GM21390 (cell line): ENCODE measurements around the gene ATP8A1.
"Not testable (repeated sequence)": the region's sequence is repeated elsewhere in the genome, so short reads cannot be mapped to it uniquely, and the experiment has no call there.

Experiments
- ATAC-seq: cut with Tn5 transposase; IDR thresholded peaks from one replicate; pipeline ENCODE4 v1.9.1; 2021; ENCODE audit not compliant: unreplicated experiment

The ATP8A1 gene

GRCh38 chr4:42652529-42653231 is 4.2 kb downstream of the ATP8A1 start:
- not testable (repeated sequence) for ATAC-seq

DNA sequence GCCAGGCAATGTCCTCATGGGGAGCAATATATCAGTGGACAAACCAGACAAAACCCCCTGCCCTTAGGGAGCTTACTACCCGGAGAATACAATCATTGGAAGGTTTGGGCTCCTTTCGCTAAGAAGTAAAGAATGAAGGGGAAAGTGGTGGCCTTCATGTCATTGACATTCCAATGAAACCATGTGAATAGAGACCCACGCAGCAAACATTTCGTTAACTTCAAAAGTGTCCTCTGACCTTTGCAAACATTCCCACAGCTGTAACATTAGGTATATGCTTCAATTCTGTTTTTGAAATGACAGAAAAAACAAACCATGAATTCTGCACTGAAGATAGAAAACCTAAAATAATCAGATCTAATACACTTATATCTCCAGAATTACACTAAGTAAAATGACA is 7.0 kb downstream of the ATP8A1 start:
- ATAC-seq, result no peak

- ATAC-seq, result no peak
These were observed 9.8 kb downstream of the ATP8A1 start for GRCh38 chr4:42646999-42647541.

GRCh38 chr4:42646013-42646784 is 10.7 kb downstream of the ATP8A1 start:
- ATAC-seq, result no peak

DNA sequence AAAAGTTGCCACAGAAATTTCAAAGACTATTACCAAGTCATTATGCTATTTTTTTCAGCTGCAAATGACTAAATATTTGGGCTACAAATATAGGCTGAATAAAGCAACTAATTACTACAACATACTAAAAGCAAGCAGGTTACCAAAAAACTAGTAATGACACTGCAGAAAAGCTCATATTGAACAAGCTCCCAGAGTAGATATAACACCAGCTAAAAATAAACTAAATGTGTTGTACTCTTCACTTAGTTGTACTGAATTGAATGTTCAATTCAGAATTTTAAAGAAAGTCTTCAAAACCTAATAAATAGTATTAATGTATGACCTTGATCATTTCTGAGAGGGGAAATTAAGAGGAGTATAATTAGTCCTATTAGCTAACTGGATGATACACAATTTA is 12.0 kb downstream of the ATP8A1 start:
- no peak for ATAC-seq

GRCh38 chr4:42643685-42644084 is 13.2 kb downstream of the ATP8A1 start:
- peak; percentile 59 for ATAC-seq

DNA sequence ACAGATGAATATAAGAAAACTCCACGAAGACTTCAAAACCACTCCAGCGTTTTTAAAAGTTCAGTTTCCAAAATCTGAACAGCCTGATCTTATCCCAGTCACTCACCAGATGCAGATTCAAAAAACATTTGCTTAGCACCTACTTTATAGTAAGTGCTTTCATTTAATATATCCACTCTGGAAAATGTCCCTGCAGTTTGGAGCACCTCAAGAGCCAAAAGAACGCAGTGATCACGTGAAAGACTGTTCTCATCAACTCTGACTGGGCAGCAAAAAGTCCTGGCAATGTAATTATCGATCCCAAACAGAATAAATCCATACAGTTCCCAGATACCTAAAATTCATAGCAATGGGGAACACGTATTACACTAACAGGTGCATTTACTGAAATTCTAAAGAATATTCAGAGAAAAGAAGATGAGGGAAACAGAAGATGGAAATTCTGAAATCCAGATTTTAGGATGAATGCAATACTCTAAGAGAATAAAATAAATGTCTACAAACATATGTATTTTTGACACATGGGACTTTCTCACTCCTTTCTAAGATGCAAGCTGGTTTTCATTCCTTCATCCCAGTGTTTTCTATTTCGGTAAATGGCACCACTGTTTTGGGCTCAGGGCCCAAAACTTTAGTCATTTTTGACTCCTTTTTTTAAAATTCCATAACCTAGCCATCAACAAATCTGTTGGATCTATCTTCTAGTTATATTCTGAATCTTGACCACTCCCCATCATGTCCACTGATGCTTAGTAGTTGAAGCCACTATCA is 13.9 kb downstream of the ATP8A1 start:
- ATAC-seq, result no peak

DNA sequence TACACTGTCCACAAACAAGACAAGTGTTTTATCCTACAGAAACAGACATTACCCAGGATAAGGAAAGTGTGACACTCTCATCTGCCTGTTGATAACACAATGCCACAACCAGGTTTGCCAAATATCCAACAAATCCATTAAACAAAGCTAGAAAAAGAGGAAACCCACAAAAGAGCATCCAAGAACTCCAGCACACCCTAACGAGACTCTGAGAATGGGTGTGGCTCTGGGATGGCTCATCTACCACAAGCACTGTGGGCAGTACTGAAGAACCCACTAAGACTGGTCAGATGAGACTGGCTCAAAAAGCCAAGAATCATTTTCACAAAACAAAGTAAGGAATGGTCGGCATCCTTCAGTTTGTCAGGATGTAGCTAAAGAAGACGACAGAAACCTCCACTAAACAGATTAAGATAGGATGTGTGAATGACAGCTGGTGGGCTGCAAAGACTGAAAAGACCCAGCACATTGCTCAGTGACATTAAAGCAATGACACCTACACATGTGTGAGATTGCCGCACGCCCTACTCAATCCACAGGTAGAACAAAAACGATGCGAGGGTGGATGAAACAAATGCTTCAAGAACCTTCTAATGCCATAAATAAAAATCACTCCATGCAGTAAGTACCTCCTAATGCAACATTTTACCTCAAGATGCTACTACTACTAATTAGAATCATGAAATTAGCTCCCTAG is 14.7 kb downstream of the ATP8A1 start:
- peak; percentile 16 for ATAC-seq

- no peak for ATAC-seq
These were observed 15.2 kb downstream of the ATP8A1 start for GRCh38 chr4:42641656-42642055.

GRCh38 chr4:42641161-42641560 is 15.7 kb downstream of the ATP8A1 start:
- ATAC-seq, result no peak

GRCh38 chr4:42640613-42641012 is 16.3 kb downstream of the ATP8A1 start:
- no peak for ATAC-seq

- peak; percentile 62 for ATAC-seq
These were observed 17.9 kb downstream of the ATP8A1 start for GRCh38 chr4:42638993-42639392.

DNA sequence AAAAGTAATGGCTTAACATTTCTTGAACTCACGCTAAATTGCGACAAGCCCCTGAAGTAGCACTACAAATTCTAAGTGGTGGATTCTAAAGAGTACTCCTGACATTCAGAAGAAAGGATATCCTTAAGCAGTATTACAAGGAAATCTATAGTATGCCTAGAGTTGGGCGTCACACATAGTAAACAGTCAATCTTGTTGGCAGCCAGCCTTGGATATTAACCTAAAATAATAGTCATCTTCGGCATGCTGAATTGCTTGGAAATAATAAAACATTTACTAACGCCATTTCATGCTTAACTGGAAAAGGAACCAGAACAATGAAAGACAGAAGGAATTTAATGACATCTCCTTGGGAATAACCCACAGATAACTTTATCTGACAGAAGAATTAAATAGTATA is 18.6 kb downstream of the ATP8A1 start:
- no peak for ATAC-seq

DNA sequence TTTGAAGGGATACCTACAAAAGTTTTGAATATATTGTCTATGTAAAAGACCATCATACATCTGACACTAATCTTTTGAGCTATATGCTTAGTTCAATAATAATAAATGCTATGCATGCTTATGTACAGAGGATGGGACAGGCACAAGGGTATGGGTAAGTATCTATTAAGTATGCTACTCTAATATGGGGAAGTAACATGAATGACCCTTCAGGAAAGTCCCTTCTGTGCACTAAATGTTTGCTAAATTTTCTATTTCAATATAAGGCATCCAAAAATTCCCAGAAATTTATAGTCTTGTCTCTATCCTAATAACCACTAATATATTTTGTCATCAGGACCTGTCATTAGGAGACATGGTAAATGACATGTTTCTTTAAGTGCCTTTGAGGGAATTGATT is 19.0 kb downstream of the ATP8A1 start:
- no peak for ATAC-seq

- ATAC-seq, result no peak
These were observed 19.8 kb downstream of the ATP8A1 start for GRCh38 chr4:42637104-42637503.

DNA sequence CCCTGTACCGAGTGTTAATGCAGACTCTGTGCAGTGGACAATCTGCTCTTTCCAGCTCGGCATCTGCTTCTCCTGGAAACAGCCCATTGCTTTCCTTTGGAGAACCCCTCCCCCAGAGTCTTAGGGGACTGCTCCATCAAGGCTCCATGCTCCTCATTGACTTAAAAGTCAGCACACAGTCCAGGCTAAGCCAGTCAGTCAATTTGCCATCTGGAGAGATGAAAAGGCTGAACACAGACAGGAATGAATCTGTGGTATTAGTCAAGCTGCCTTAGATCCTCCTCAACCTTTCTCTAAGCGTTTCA is 20.3 kb downstream of the ATP8A1 start:
- no peak for ATAC-seq

GRCh38 chr4:42633605-42634388 is 23.1 kb downstream of the ATP8A1 start:
- peak; percentile 71 for ATAC-seq

DNA sequence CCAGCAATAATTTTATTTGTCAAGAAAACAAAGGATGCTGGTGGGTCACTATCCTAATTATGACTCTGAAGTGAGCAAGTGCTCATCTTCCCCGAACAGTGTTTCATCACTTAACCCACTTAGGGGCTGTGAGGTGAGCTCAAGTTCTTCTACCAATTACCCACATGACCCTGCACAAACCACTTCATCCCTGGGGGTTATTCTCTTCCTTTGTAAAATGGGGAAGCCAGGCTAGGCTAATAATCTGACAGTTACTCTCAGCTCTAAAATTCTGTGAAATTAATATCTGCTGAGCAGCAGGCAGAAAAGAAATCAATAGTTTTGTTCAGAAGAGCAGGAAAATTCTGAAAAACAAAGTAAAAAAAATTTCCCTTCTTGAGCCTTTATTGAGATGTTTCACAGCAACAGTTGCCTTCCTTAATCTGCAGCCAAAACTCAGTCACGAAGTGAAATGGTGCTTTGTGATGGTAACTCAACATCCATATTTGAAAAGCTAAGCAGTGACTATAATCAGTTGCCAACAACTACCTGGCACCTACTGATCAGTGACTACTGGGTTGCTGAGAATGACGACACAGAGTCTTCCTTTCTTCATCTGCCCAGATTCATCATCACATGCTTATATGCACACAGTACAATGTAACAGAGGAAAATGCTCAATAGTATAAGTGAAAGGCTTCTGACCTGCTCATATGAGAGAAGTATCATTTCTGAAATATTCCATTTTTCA is 24.1 kb downstream of the ATP8A1 start:
- no peak for ATAC-seq

GRCh38 chr4:42630908-42631307 is 26.0 kb downstream of the ATP8A1 start:
- ATAC-seq, result no peak

DNA sequence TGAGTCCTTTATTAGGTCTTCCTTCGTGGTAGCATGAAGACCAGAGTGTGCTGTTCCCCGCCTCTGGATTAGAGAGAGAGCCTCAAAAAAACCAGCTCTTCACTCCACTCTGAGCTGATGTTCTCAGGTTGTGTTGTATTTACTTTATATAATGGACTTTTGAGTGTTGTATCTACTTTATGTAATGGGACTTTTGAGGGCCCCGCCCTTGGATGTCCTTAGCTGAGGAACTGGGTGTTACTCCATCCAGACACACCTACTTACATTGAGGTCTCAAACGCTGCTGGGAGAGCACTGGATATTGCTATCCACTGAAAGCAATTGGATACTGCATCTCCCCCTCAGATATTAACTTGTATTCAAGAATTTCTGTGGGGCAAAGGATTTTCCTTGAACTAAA is 28.2 kb downstream of the ATP8A1 start:
- ATAC-seq, result no peak
